ENCODE results near the gene C5AR2.
"Not testable (repeated sequence)": the region's sequence is repeated elsewhere in the genome, so short reads cannot be mapped to it uniquely, and the experiment has no call there.

C5AR2 gene

GRCh38 chr19:47365455-47365854, 33.5 kb downstream of the C5AR2 start:
- DNase-seq = not testable (repeated sequence)

GRCh38 chr19:47370045-47370611, 38.2 kb downstream of the C5AR2 start:
- no peak for DNase-seq

- no peak for DNase-seq
Observed at GRCh38 chr19:47371261-47371660, 39.3 kb downstream of the C5AR2 start.

GRCh38 chr19:47372603-47373002, 40.6 kb downstream of the C5AR2 start:
- DNase-seq = no peak

- no peak for DNase-seq
Observed at GRCh38 chr19:47373246-47374240, 41.6 kb downstream of the C5AR2 start.

- DNase-seq = no peak
Observed at GRCh38 chr19:47374876-47375693, 43.1 kb downstream of the C5AR2 start.

GRCh38 chr19:47375694-47376588, 44.0 kb downstream of the C5AR2 start:
- DNase-seq = no peak

GRCh38 chr19:47376589-47377144, 44.7 kb downstream of the C5AR2 start:
- DNase-seq = no peak

- DNase-seq = no peak
Observed at GRCh38 chr19:47377208-47377701, 45.3 kb downstream of the C5AR2 start.

- DNase-seq = no peak
Observed at GRCh38 chr19:47377801-47378200, 45.8 kb downstream of the C5AR2 start.

GRCh38 chr19:47378246-47378645, 46.3 kb downstream of the C5AR2 start:
- no peak for DNase-seq

GRCh38 chr19:47379381-47379938, 47.5 kb downstream of the C5AR2 start:
- DNase-seq = no peak

GRCh38 chr19:47380559-47380958, 48.6 kb downstream of the C5AR2 start:
- DNase-seq = no peak

- DNase-seq = no peak
Observed at GRCh38 chr19:47381121-47381520, 49.1 kb downstream of the C5AR2 start.

GRCh38 chr19:47381653-47382279, 49.8 kb downstream of the C5AR2 start:
- DNase-seq = no peak

- DNase-seq = not testable (repeated sequence)
Observed at GRCh38 chr19:47383890-47384289, 51.9 kb downstream of the C5AR2 start.

- DNase-seq = not testable (repeated sequence)
Observed at GRCh38 chr19:47384533-47384932, 52.6 kb downstream of the C5AR2 start.

- DNase-seq = not testable (repeated sequence)
Observed at GRCh38 chr19:47386582-47386981, 54.6 kb downstream of the C5AR2 start.

- DNase-seq = not testable (repeated sequence)
Observed at GRCh38 chr19:47387623-47388022, 55.6 kb downstream of the C5AR2 start.

- DNase-seq = not testable (repeated sequence)
Observed at GRCh38 chr19:47388721-47389120, 56.7 kb downstream of the C5AR2 start.

GRCh38 chr19:47389150-47389556, 57.2 kb downstream of the C5AR2 start:
- no peak for DNase-seq
